GM18502 (cell line): Measurements from ENCODE around the gene TECPR2.

Experiments used
- ATAC-seq: cut with Tn5 transposase; IDR thresholded peaks from one replicate; pipeline ENCODE4 v1.9.1; 2021; ENCODE audit warnings: mild to moderate bottlenecking; ENCODE audit not compliant: unreplicated experiment, poor library complexity

The TECPR2 gene

GRCh38 chr14:102450206-102451063 is 87.7 kb downstream of the TECPR2 start:
- ATAC-seq, result no peak

GRCh38 chr14:102451064-102451352 is 88.3 kb downstream of the TECPR2 start:
- no peak for ATAC-seq

GRCh38 chr14:102452302-102452701 is 89.6 kb downstream of the TECPR2 start:
- no peak for ATAC-seq

- no peak for ATAC-seq
Measured at GRCh38 chr14:102454711-102455110, 92.0 kb downstream of the TECPR2 start.

GRCh38 chr14:102457509-102457908 is 94.8 kb downstream of the TECPR2 start:
- ATAC-seq, result no peak

- ATAC-seq, result no peak
Measured at GRCh38 chr14:102461490-102462338, 99.0 kb downstream of the TECPR2 start.

- no peak for ATAC-seq
Measured at GRCh38 chr14:102462391-102462790, 99.7 kb downstream of the TECPR2 start.

GRCh38 chr14:102464006-102464405 is 101.3 kb downstream of the TECPR2 start:
- no peak for ATAC-seq

GRCh38 chr14:102464846-102465341 is 102.2 kb downstream of the TECPR2 start:
- ATAC-seq, result no peak

GRCh38 chr14:102469261-102469660 is 106.5 kb downstream of the TECPR2 start:
- ATAC-seq, result no peak

- ATAC-seq, result no peak
Measured at GRCh38 chr14:102471921-102472790, 109.4 kb downstream of the TECPR2 start.

GRCh38 chr14:102472791-102473150 is 110.0 kb downstream of the TECPR2 start:
- no peak for ATAC-seq

- ATAC-seq, result no peak
Measured at GRCh38 chr14:102473559-102473958, 110.8 kb downstream of the TECPR2 start.

GRCh38 chr14:102474934-102475333 is 112.2 kb downstream of the TECPR2 start:
- no peak for ATAC-seq

GRCh38 chr14:102479107-102479506 is 116.4 kb downstream of the TECPR2 start:
- no peak for ATAC-seq

- no peak for ATAC-seq
Measured at GRCh38 chr14:102479777-102480176, 117.0 kb downstream of the TECPR2 start.

GRCh38 chr14:102481371-102481770 is 118.6 kb downstream of the TECPR2 start:
- ATAC-seq, result no peak

GRCh38 chr14:102481791-102482238 is 119.1 kb downstream of the TECPR2 start:
- ATAC-seq, result no peak

- ATAC-seq, result no peak
Measured at GRCh38 chr14:102484316-102484715, 121.6 kb downstream of the TECPR2 start.
